ENCODE measurements around the gene ANO6.

Gene ANO6

GRCh38 chr12:45183246-45183645 is 32.6 kb upstream of the ANO6 start:
- no peak for DNase-seq (ENCODE audit: low read depth, low spot score)
- Histone ChIP-seq H3K9me3 (ENCODE audit: insufficient read depth, low read length) (peaks cover 20% of the 10 kb centered on the region), H3K9ac (ENCODE audit: insufficient read length, low read depth) (no peak overlapping the region), H3K27me3 (ENCODE audit: insufficient read depth, insufficient read length) (no peaks in the 10 kb centered on the region), H3K36me3 (ENCODE audit: insufficient read depth, insufficient read length, low read length) (peaks cover 8% of the 10 kb centered on the region), H3K4me3 (ENCODE audit: insufficient read length, low read depth) (no peak overlapping the region), H3K4me1 (ENCODE audit: insufficient read depth, insufficient read length) (no peaks in the 10 kb centered on the region)
- no peak for TF ChIP-seq YY1 (IDR thresholded peaks at IDR 0.05; ENCODE audit: insufficient read depth, insufficient read length)
- no peak for TF ChIP-seq ZNF274 (IDR thresholded peaks at IDR 0.05; ENCODE audit: low read depth, low read length)
- TF ChIP-seq SUZ12 (IDR thresholded peaks at IDR 0.05; ENCODE audit: extremely low read depth, insufficient read depth, insufficient read length), result no peak

GRCh38 chr12:45184147-45184963 is 31.5 kb upstream of the ANO6 start:
- H3K9ac ChIP-seq (ENCODE audit: insufficient read length, low read depth), result no peak overlapping the region
- peaks cover 9% of the 10 kb centered on the region; the same call in 1 of the 2 replicates for H3K9me3 ChIP-seq (ENCODE audit: insufficient read depth, low read length)
- no peak for TF ChIP-seq ZNF274 (IDR thresholded peaks at IDR 0.05; ENCODE audit: low read depth, low read length)
- no peak for TF ChIP-seq YY1 (IDR thresholded peaks at IDR 0.05; ENCODE audit: insufficient read depth, insufficient read length)
- TF ChIP-seq SUZ12 (IDR thresholded peaks at IDR 0.05; ENCODE audit: extremely low read depth, insufficient read depth, insufficient read length), result no peak
- DNase-seq (ENCODE audit: low read depth, low spot score), result no peak
- no peaks in the 10 kb centered on the region for H3K27me3 ChIP-seq (ENCODE audit: insufficient read depth, insufficient read length)
- H3K36me3 ChIP-seq (ENCODE audit: insufficient read depth, insufficient read length, low read length), result peaks cover 8% of the 10 kb centered on the region
- H3K4me3 ChIP-seq (ENCODE audit: insufficient read length, low read depth), result no peak overlapping the region
- no peaks in the 10 kb centered on the region for H3K4me1 ChIP-seq (ENCODE audit: insufficient read depth, insufficient read length)

GRCh38 chr12:45186762-45187161 is 29.1 kb upstream of the ANO6 start:
- Histone ChIP-seq H3K27me3 (ENCODE audit: insufficient read depth, insufficient read length) (no peaks in the 10 kb centered on the region), H3K4me3 (ENCODE audit: insufficient read length, low read depth) (no peak overlapping the region), H3K36me3 (ENCODE audit: insufficient read depth, insufficient read length, low read length) (peaks cover 13% of the 10 kb centered on the region), H3K9me3 (ENCODE audit: insufficient read depth, low read length) (peaks cover 9% of the 10 kb centered on the region; the same call in 1 of the 2 replicates), H3K9ac (ENCODE audit: insufficient read length, low read depth) (no peak overlapping the region), H3K4me1 (ENCODE audit: insufficient read depth, insufficient read length) (no peaks in the 10 kb centered on the region)
- no peak for DNase-seq (ENCODE audit: low read depth, low spot score)
- TF ChIP-seq SUZ12 (IDR thresholded peaks at IDR 0.05; ENCODE audit: extremely low read depth, insufficient read depth, insufficient read length) (no peak), YY1 (IDR thresholded peaks at IDR 0.05; ENCODE audit: insufficient read depth, insufficient read length) (no peak), ZNF274 (IDR thresholded peaks at IDR 0.05; ENCODE audit: low read depth, low read length) (no peak)

GRCh38 chr12:45189766-45190403 is 26.0 kb upstream of the ANO6 start:
- H3K9me3 ChIP-seq (ENCODE audit: insufficient read depth, low read length), result peaks cover 9% of the 10 kb centered on the region; the same call in 1 of the 2 replicates

GRCh38 chr12:45191239-45191638 is 24.7 kb upstream of the ANO6 start:
- DNase-seq (ENCODE audit: low read depth, low spot score), result no peak
- Histone ChIP-seq H3K9ac (ENCODE audit: insufficient read length, low read depth) (no peak overlapping the region), H3K9me3 (ENCODE audit: insufficient read depth, low read length) (peaks cover 9% of the 10 kb centered on the region; the same call in 1 of the 2 replicates), H3K4me1 (ENCODE audit: insufficient read depth, insufficient read length) (no peaks in the 10 kb centered on the region), H3K4me3 (ENCODE audit: insufficient read length, low read depth) (no peak overlapping the region), H3K27me3 (ENCODE audit: insufficient read depth, insufficient read length) (no peaks in the 10 kb centered on the region), H3K36me3 (ENCODE audit: insufficient read depth, insufficient read length, low read length) (peaks cover 7% of the 10 kb centered on the region)
- TF ChIP-seq YY1 (IDR thresholded peaks at IDR 0.05; ENCODE audit: insufficient read depth, insufficient read length), result no peak

More at GRCh38 chr12:45189766-45190403, 26.0 kb upstream of the ANO6 start:
- TF ChIP-seq SUZ12 (IDR thresholded peaks at IDR 0.05; ENCODE audit: extremely low read depth, insufficient read depth, insufficient read length), result no peak
- TF ChIP-seq ZNF274 (IDR thresholded peaks at IDR 0.05; ENCODE audit: low read depth, low read length), result no peak
- Histone ChIP-seq H3K4me3 (ENCODE audit: insufficient read length, low read depth) (no peak overlapping the region), H3K4me1 (ENCODE audit: insufficient read depth, insufficient read length) (no peaks in the 10 kb centered on the region), H3K27me3 (ENCODE audit: insufficient read depth, insufficient read length) (no peaks in the 10 kb centered on the region), H3K9ac (ENCODE audit: insufficient read length, low read depth) (no peak overlapping the region), H3K36me3 (ENCODE audit: insufficient read depth, insufficient read length, low read length) (peaks cover 8% of the 10 kb centered on the region)
- DNase-seq (ENCODE audit: low read depth, low spot score), result no peak

GRCh38 chr12:45192707-45193106 is 23.2 kb upstream of the ANO6 start:
- Histone ChIP-seq H3K4me1 (ENCODE audit: insufficient read depth, insufficient read length) (no peaks in the 10 kb centered on the region), H3K4me3 (ENCODE audit: insufficient read length, low read depth) (no peak overlapping the region), H3K9me3 (ENCODE audit: insufficient read depth, low read length) (peaks cover 9% of the 10 kb centered on the region; the same call in 1 of the 2 replicates), H3K36me3 (ENCODE audit: insufficient read depth, insufficient read length, low read length) (peaks cover 5% of the 10 kb centered on the region), H3K27me3 (ENCODE audit: insufficient read depth, insufficient read length) (no peaks in the 10 kb centered on the region), H3K9ac (ENCODE audit: insufficient read length, low read depth) (no peak overlapping the region)
- DNase-seq (ENCODE audit: low read depth, low spot score), result no peak
- TF ChIP-seq ZNF274 (IDR thresholded peaks at IDR 0.05; ENCODE audit: low read depth, low read length) (no peak), YY1 (IDR thresholded peaks at IDR 0.05; ENCODE audit: insufficient read depth, insufficient read length) (no peak), SUZ12 (IDR thresholded peaks at IDR 0.05; ENCODE audit: extremely low read depth, insufficient read depth, insufficient read length) (no peak)

- Histone ChIP-seq H3K9ac (ENCODE audit: insufficient read length, low read depth) (no peak overlapping the region), H3K27me3 (ENCODE audit: insufficient read depth, insufficient read length) (no peaks in the 10 kb centered on the region), H3K4me3 (ENCODE audit: insufficient read length, low read depth) (no peak overlapping the region), H3K4me1 (ENCODE audit: insufficient read depth, insufficient read length) (no peaks in the 10 kb centered on the region), H3K9me3 (ENCODE audit: insufficient read depth, low read length) (no peaks in the 10 kb centered on the region), H3K36me3 (ENCODE audit: insufficient read depth, insufficient read length, low read length) (no peaks in the 10 kb centered on the region)
- TF ChIP-seq SUZ12 (IDR thresholded peaks at IDR 0.05; ENCODE audit: extremely low read depth, insufficient read depth, insufficient read length) (no peak), ZNF274 (IDR thresholded peaks at IDR 0.05; ENCODE audit: low read depth, low read length) (no peak), YY1 (IDR thresholded peaks at IDR 0.05; ENCODE audit: insufficient read depth, insufficient read length) (no peak)
- no peak for DNase-seq (ENCODE audit: low read depth, low spot score)
These were observed 15.3 kb upstream of the ANO6 start for GRCh38 chr12:45200491-45201043.
